GM12864 (cell line): ENCODE results near the gene TMEM150C.
"Not testable (repeated sequence)": the region's sequence is repeated elsewhere in the genome, so short reads cannot be mapped to it uniquely, and the experiment has no call there.

Experiments
- DNase-seq: peaks from one replicate; pipeline ENCODE4 v3.0.0-alpha.2; 2011; ENCODE audit warnings: low read depth
- H3K4me3 ChIP-seq: 2 replicates; pipeline ENCODE4 v1.5.1; 2011; ENCODE audit warnings: mild to moderate bottlenecking, low read depth, low read length, control low read depth
- CTCF ChIP-seq: IDR thresholded peaks from 2 replicates; pipeline ENCODE4 v1.5.1; 2011; ENCODE audit warnings: low read depth, mild to moderate bottlenecking, moderate library complexity, low read length, control low read depth, inconsistent platforms; ENCODE audit errors: missing control alignments

Gene TMEM150C

GRCh38 chr4:82479562-82479961 lies 82.2 kb downstream of the TMEM150C start:
- no peak overlapping the region for H3K4me3 ChIP-seq
- no peak for DNase-seq
- no peak for TF ChIP-seq CTCF

GRCh38 chr4:82477469-82477868 lies 84.3 kb downstream of the TMEM150C start:
- not testable (repeated sequence) for DNase-seq, H3K4me3 ChIP-seq

GRCh38 chr4:82475931-82476330 lies 85.9 kb downstream of the TMEM150C start:
- not testable (repeated sequence) for H3K4me3 ChIP-seq, DNase-seq

GRCh38 chr4:82473621-82474164 lies 88.1 kb downstream of the TMEM150C start:
- TF ChIP-seq CTCF: no peak
- no peak overlapping the region for H3K4me3 ChIP-seq
- DNase-seq: no peak

- H3K4me3 ChIP-seq, DNase-seq: not testable (repeated sequence)
Measured at GRCh38 chr4:82473080-82473479, 88.7 kb downstream of the TMEM150C start.

GRCh38 chr4:82469791-82470345 lies 91.9 kb downstream of the TMEM150C start:
- no peak for TF ChIP-seq CTCF
- H3K4me3 ChIP-seq: no peak overlapping the region
- DNase-seq: no peak

GRCh38 chr4:82467471-82467870 lies 94.3 kb downstream of the TMEM150C start:
- no peak overlapping the region for H3K4me3 ChIP-seq
- TF ChIP-seq CTCF: no peak
- no peak for DNase-seq

GRCh38 chr4:82463221-82463620 lies 98.6 kb downstream of the TMEM150C start:
- no peak for DNase-seq

More at GRCh38 chr4:82463221-82463620, 98.6 kb downstream of the TMEM150C start:
- no peak overlapping the region for H3K4me3 ChIP-seq
- no peak for TF ChIP-seq CTCF
